Measurements from ENCODE around the gene RBPJ. TPM values are rescaled to one million over a fixed set of nuclear protein-coding genes. Genes with fewer than 3 reads are reported as not detected.

The RBPJ gene
- total and polyA plus RNA-seq, 2 of the 8 experiments (the other 6 are each of a cell fraction or from before 2014, with no cell fraction given) = 65.5 to 217 TPM

DNA sequence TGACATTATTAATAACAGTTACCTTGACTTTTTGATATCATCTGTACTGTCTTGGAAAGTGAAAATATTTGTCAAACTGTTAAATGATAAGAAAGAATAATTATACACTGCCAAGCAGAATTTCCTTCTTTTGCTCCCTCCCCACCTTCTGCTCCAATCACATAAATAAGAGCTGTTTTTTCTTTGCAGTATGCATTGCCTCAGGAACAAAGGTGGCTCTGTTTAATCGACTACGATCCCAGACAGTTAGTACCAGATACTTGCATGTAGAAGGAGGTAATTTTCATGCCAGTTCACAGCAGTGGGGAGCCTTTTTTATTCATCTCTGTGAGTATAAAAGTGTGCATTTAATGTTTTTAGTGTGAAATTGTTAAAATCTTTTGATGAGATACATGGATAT lies 103.3 kb downstream of the RBPJ start (continued):
- TF ChIP-seq YY1 (IDR thresholded peaks at IDR 0.05; ENCODE audit: low read depth, low read length) (no peak), SP2 (IDR thresholded peaks at IDR 0.05; ENCODE audit: low read length) (no peak)

All from H1 (cell line).